Effector CD4-positive, alpha-beta T cell (primary cell): ENCODE data around the gene DPH1.

Experiments
- DNase-seq: peaks from one replicate; pipeline ENCODE4 v3.0.0-alpha.2; 2020

The DPH1 gene

DNA sequence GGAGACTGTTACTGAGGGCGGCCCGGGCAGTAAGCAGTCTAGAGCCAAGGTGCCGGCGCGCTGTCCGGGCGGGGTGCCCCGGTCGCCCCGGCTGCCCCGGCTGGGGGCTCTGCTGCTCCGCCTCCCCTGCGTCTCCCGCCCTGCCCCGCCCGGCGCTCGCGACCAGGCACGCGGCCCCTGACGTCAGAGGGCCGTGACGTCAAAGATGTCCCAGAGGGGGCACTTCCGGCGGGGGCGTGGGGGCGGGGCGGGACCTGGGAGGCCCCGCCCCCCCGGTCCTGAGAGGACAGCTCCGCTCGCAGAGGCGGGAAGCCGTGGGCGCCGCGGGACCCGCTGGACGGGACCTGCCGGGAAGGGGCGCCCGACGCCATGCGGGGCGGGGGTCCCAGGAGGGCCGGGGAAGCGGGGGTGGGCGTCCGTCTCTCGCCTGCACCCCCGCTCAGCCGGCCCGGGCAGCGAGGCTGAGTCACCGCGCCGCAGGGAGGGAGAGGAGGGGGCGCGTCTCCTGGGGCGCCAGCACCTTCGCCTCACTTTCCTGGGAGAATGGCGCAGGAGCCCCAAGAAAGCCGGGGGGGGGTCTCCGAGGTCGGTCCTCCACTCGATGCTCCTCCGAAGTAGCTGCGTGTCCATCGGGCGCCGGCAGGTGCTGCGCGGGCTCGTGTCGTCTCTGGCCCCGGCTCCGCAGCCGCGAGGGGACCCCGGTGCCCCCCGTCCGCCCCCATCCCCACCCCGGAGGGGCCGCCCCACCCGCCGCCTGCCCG, 20.5 kb downstream of the DPH1 start:
- DNase-seq, result peak; percentile 70

DNA sequence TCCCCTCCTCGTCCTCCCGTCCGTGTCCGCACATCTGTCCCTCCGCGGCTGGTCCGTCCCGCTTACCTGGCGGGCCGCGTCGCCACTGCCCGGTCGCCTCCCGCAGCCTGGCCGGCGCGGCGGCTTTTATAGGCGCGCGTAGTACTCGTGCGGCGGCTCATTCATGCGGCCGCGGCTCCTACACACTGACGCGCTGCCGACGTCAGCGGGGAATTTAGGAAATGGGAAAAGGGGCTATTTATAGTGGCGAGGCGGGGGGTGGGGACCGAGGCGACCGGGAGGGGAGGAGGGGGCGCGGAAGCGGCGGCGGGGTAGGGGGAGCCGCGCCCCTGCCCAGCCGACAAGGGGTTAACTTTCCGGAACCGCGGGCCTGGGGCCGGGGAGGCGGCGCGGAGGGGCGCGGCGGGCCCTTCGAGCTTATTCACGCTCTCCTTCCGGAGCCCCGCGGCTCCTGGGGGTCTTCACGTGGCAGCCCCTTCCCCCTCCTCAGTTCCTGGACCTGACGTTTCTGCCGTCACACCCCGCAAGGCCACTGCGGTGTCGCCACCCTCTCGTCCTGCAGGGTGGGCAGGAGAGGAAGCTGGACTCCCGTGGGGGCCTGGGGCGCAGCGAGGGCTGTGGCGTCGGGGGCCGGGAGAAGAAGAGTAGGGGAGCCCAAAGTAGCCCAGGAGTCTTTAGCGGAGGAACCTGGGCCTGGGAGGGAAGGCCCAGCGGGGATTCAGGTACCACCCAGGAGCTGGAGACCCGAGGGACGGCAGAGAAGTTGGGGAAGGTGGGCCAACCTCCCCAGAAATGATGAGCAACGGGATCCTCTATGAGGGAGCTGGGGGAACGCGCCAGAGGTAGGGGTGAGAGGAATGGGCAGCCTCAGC, 21.3 kb downstream of the DPH1 start:
- no peak for DNase-seq

DNA sequence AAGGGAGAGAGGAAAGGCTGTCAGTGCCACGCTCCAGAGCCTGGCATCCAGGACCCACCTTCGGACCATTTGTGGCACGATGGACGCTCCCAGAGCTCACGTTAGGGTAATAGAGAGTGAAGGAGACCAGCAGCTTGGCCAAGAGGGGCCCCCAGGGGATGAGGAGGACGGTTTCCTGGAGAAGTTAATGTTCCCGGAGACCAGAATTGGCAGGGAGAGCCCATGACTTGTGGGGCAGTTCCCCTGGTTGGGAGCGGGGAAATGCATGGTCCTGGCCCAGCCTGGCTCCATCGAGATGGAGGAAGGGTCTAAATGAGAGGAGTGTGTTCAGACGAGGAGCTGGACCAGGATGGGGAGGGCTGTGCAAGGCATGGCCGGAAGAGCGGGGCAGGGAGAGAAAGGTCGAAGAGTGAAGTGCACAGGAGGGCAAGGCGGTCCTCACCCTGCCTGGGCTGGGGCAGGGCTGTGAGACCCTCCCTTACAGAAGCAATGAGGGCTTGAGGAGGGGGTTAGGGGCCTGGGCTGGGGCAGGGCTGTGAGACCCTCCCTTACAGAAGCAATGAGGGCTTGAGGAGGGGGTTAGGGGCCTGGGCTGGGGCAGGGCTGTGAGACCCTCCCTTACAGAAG, 22.1 kb downstream of the DPH1 start:
- DNase-seq, result no peak

DNA sequence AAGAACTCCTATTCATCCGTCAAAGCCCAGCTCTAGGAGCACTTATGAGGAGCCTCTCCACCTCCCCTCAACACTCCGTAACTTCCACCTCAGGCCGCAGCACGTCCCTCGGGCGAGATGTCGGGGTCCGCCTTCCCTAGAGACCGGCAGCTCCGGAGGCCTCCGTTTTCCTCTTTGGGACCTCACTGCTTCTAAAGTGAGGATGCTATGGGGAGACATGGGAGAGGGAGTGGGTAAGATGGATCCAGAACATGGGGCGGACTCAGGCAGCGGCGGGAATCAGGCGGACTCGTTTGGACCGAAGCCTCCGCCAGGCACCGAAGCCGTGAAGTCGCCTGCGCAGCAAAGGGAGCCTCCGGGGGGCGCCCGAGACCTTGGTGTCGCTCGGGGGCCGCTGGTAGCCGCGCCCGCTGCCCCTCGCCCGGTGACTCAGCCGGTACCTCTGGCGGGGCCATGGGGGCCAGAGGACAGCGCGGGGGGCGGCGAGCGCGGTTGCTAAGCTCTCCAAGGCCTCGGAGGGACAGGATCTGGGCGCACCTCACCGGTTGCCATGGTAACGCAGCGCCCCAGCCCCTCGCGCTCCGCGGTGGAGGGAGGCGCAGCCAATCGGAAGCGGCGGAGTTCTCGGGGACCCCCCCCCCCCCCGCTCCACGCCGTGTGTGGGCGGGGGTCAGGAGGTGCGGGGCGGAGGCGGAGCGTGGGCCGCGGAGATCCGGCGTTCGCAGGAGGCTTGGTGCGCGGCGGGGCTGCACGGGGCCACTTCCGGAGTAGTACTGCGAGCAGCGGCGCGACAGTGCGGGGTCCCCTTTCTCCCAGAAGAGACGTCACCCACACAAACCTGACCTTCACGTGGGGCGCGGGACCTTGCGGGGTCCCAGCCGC, 23.7 kb downstream of the DPH1 start:
- DNase-seq, result peak; percentile 70

DNA sequence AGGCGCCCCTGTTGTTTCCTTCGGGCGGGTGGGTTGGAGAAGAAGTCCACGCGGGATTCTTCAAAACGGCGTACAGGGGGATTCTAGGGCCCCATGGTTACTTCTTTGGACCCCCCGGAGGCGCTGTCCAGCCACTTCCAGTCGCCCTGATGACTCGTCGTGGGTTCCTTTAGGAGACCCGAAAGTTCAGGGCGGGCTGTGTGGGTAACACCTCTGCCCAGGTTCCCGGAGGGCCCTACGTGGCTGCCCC, 24.2 kb downstream of the DPH1 start:
- DNase-seq, result no peak

DNA sequence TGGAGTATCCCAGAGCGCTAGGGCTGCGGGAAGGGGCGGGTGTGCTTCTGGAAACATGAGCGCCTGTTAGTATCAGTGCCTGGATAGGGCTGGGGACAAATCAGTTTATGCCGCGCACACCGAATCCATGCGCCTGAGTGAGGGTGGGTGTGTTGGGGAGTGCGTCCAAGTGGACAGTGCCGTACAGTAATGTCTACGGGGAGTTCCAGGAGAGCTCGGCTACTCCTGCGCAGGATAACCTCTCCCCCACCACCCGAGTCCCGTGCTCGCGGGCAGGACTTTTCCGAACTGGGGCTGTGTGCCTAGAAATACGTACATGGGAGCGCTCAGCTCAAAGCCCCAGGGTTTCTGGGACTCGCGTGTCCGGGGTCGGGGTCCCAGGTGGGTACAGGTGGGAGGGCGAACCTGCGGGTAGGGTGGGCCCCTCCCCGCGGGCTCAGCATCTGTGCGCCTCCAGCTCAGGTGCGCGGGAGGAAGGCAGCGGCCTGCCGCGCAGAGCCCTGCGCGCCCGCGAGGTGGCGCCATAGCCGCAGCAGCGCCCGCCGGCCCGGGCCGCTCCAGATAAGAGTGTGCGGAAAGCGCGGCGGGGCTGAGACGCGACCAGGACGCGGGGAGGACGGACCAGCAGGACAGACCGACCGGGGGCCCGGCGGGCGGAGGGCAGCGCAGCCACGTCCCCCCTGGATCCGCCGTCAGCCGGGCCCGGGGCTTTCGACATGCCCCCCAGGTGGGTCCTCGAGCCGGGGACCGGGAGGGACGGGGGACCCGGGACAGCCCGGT, 24.7 kb downstream of the DPH1 start, which contains the start of gene HIC1:
Gene HIC1, plus strand, starts transcription at position 592 of the 780 bp plus-strand sequence. CDS start 1,588 bp downstream, outside the sequence.
- peak; percentile 65 for DNase-seq

DNA sequence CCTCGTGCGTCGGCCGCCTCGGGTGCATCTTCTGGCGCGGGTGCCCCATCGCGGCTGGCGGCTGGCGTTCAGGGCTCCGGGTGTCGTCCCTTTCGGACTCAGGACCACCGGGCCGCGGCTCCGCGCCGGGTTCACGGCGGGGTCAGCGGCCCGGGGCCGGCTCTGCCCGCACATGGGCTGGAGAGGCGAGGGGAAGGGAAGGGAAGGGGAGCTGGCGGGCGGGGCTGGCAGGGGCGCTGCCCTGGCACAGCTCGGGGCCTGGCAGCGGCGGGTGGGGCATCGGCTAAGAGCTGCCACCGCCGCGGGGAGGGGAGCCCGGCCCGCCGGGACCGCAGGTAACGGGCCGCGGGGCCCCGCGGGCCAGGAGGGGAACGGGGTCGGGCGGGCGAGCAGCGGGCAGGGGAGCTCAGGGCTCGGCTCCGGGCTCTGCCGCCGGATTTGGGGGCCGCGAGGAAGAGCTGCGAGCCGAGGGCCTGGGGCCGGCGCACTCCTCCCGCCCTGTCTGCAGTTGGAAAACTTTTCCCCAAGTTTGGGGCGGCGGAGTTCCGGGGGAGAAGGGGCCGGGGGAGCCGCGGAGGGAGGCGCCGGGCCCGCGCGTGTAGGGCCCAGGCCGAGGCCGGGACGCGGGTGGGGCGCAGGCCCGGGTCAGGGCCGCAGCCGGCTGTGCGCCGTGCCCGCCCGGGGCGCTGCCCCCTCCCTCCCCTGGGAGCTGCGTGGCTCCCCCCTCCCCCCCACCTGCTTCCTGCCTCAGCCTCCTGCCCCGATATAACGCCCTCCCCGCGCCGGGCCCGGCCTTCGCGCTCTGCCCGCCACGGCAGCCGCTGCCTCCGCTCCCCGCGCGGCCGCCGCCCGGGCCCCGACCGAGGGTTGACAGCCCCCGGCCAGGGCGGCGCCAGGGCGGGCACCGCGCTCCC, 25.6 kb downstream of the DPH1 start:
- no peak for DNase-seq

DNA sequence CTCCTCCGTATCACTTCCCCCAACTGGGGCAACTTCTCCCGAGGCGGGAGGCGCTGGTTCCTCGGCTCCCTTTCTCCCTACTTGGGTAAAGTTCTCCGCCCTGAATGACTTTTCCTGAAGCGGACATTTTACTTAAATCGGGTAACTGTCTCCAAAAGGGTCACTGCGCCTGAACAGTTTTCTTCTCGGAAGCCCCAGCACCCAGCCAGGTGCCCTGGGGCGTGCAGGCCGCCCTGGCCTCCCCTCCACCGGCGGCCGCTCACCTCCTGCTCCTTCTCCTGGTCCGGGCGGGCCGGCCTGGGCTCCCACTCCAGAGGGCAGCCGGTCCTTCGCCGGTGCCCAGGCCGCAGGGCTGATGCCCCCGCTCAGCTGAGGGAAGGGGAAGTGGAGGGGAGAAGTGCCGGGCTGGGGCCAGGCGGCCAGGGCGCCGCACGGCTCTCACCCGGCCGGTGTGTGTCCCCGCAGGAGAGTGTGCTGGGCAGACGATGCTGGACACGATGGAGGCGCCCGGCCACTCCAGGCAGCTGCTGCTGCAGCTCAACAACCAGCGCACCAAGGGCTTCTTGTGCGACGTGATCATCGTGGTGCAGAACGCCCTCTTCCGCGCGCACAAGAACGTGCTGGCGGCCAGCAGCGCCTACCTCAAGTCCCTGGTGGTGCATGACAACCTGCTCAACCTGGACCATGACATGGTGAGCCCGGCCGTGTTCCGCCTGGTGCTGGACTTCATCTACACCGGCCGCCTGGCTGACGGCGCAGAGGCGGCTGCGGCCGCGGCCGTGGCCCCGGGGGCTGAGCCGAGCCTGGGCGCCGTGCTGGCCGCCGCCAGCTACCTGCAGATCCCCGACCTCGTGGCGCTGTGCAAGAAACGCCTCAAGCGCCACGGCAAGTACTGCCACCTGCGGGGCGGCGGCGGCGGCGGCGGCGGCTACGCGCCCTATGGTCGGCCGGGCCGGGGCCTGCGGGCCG, 26.5 kb downstream of the DPH1 start:
- peak; percentile 35 for DNase-seq

DNA sequence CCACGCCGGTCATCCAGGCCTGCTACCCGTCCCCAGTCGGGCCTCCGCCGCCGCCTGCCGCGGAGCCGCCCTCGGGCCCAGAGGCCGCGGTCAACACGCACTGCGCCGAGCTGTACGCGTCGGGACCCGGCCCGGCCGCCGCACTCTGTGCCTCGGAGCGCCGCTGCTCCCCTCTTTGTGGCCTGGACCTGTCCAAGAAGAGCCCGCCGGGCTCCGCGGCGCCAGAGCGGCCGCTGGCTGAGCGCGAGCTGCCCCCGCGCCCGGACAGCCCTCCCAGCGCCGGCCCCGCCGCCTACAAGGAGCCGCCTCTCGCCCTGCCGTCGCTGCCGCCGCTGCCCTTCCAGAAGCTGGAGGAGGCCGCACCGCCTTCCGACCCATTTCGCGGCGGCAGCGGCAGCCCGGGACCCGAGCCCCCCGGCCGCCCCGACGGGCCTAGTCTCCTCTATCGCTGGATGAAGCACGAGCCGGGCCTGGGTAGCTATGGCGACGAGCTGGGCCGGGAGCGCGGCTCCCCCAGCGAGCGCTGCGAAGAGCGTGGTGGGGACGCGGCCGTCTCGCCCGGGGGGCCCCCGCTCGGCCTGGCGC, 27.3 kb downstream of the DPH1 start:
- no peak for DNase-seq

DNA sequence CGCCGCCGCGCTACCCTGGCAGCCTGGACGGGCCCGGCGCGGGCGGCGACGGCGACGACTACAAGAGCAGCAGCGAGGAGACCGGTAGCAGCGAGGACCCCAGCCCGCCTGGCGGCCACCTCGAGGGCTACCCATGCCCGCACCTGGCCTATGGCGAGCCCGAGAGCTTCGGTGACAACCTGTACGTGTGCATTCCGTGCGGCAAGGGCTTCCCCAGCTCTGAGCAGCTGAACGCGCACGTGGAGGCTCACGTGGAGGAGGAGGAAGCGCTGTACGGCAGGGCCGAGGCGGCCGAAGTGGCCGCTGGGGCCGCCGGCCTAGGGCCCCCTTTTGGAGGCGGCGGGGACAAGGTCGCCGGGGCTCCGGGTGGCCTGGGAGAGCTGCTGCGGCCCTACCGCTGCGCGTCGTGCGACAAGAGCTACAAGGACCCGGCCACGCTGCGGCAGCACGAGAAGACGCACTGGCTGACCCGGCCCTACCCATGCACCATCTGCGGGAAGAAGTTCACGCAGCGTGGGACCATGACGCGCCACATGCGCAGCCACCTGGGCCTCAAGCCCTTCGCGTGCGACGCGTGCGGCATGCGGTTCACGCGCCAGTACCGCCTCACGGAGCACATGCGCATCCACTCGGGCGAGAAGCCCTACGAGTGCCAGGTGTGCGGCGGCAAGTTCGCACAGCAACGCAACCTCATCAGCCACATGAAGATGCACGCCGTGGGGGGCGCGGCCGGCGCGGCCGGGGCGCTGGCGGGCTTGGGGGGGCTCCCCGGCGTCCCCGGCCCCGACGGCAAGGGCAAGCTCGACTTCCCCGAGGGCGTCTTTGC, 28.0 kb downstream of the DPH1 start:
- DNase-seq, result no peak

DNA sequence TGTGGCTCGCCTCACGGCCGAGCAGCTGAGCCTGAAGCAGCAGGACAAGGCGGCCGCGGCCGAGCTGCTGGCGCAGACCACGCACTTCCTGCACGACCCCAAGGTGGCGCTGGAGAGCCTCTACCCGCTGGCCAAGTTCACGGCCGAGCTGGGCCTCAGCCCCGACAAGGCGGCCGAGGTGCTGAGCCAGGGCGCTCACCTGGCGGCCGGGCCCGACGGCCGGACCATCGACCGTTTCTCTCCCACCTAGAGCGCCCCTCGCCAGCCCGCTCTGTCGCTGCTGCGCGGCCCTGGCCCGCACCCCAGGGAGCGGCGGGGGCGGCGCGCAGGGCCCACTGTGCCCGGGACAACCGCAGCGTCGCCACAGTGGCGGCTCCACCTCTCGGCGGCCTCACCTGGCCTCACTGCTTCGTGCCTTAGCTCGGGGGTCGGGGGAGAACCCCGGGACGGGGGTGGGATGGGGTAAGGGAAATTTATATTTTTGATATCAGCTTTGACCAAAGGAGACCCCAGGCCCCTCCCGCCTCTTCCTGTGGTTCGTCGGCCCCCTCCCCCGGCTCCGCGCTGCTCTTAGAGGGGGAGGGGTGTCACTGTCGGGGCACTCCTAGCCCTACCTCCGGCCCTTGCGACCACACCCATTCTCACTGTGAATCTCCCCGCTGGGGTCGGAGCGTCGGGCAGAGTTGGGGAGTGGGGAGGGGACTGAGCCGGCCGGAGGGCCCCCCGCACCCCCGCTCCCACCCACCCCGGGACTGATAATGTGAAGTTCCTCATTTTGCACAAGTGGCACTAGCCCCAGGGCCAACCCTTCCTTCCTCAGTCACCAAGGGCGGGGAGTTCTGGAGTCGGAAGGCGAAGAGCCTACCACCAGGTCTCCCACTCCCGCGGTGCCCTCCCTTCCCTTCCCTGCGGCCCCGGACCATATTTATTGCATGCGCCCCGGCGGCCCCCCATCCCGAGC, 28.9 kb downstream of the DPH1 start:
- peak; percentile 52 for DNase-seq

DNA sequence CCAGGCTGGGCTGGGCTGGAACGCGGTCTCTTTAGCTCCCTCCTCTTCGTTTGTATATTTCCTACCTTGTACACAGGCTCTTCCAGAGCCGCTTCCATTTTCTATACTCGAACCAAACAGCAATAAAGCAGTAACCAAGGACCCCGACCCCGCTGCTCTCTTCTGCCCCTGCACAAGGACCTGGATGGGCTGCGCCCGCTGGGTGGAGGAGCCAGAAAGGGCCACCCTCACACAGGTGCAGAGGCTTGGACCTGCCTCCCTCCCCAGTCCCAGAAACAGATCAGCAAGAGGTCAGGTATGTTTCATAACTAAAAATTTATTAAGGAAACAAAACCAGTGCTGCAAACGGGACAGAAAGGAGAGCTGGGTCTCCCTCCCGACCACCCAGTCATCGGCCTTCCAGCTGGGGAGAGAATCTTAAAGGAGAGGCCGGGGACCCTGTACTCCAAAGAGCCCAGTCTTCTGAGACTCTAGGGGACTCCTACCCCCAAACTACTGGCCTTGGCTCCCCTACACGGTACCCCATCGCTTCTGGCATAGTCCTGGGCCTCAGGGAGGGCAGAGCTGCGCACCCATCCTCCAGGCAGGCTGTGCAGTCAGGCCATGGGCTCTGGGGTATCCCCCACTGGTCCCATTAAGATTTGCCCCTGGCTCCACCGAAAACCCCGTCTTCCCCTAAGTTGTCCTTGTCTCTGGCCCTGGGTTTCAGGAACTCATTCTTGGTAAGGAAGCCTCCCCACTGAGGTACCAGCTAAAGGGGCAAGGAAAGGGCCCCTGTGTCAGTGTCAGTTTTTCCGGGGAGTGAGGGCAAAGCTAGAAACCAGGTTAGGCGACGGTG, 29.8 kb downstream of the DPH1 start:
- no peak for DNase-seq

DNA sequence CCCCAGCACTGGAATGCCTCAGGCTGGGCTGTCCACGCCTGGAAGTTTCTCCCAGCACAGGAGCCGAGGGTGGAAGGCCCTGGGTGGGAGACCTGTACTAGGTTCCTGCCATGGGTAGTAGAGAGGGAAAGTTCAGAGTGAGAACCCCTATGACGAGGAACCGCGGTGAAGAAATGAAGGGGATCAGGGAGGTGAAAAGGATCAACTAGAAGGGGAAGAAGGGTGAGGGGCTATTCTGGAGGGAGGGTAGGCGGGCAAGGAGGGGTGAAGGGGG, 30.4 kb downstream of the DPH1 start:
- no peak for DNase-seq

DNA sequence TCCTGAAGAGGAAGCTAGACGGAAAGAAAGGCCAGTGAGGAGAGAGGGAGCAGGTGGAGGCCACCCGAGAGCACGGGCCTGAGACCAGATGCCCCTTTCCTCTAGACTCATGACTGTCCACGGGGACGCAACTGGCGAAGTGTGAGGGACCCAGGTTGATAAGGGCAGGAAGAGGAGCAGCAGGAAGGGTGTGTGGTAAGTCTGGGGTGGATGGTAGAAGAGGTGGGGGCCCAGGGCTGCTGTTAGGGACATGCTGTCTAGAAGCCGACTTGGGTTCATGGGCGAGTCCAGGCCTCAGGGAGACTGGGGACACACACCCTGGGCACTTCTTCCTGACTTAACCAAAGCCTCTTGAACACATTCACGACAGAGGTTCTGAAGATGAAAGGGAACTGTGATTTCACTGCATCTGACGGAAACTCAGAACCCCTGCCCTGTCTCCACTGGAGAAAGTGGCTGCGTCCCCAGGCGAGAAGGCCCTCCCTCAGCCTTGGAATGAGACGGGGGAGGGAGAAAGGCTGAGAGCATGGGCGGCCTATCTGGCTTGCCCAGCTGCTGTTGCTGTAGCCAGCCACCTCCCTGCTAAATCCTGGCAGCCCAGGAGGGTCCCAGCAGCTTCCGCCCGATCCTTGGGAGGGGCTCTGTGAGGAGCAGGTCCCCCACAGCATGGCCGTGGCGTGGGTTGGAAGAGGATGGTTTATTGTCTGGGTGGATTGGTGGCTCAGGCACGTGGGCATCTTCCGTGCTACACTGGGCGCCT, 30.9 kb downstream of the DPH1 start:
- no peak for DNase-seq

DNA sequence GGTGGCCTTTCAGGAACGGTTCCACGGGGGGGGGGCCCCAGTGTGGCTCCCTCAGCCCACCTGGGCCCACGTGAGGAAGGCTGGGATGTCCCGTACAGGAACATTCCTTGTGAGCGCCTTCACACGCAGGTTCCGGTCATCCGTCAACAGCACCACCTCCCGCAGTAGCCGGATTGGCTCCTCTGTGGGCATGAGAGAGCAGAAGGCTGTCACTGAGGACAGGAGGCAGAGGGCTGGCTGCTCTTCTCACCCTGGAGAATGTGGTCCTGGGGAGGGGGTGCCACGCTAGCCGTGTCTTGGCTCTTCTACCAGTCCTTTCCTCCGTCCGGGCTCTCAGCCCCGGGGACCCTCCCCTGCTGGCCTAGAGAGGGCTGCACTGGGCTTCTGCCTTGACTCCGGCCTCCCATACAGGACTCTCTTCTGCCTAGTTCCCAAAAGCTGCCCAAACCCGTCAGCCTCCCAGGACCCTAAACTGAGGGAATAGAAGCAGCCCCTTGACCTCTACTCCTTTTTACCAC, 31.5 kb downstream of the DPH1 start:
- DNase-seq, result no peak
